Vagina (tissue), 2 donors: ENCODE measurements around the gene NFATC2.

Source experiments
- POLR2A ChIP-seq, 2 donors: fragments of 450-650 bp; IDR thresholded peaks; one replicate each; pipeline ENCODE4 v1.6.1; 2017; ENCODE audit warnings: antibody characterized with exemption in 2 of 2, mild to moderate bottlenecking in 2 of 2, moderate library complexity in 2 of 2
- POLR2AphosphoS5 ChIP-seq, 2 donors: sonication (generic); formaldehyde crosslinking; IDR thresholded peaks; one replicate each; pipeline ENCODE4 v1.9.0; 2017; ENCODE audit warnings: antibody characterized with exemption in 2 of 2, mild to moderate bottlenecking in 2 of 2, low read depth in 1 of 2; ENCODE audit not compliant: insufficient read depth in 1 of 2
- TF ChIP-seq, protein P1 (sequence below), 3 experiments: fragments of 450-650 bp in 2 of 3; fragments of 200-600 bp in 1 of 3; sonication (generic) in 1 of 3; IDR thresholded peaks; one replicate each; pipeline ENCODE4 v1.5.1; 2017 to 2019; ENCODE audit warnings: antibody characterized with exemption in 3 of 3, mild to moderate bottlenecking in 2 of 3, moderate library complexity in 2 of 3

DNA sequence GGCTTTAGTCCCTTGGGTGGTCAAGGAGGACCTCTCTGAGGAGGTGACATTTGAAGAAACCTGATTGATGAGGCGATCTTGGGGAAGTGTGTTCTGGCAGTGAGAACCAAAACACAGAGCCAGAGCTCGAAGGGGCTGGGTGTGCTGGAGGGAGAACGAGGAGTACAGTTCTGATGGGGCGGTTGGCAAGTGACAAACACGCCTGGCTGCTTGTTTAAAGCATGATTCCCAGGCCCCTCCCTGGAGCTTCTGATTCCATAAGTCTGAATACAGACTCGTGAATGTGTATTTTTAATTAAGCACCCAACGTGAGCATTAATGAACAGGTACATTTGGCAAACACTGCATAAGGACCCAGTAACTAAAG is 886 bp upstream of the NFATC2 start:
- TF ChIP-seq, protein P1, sequence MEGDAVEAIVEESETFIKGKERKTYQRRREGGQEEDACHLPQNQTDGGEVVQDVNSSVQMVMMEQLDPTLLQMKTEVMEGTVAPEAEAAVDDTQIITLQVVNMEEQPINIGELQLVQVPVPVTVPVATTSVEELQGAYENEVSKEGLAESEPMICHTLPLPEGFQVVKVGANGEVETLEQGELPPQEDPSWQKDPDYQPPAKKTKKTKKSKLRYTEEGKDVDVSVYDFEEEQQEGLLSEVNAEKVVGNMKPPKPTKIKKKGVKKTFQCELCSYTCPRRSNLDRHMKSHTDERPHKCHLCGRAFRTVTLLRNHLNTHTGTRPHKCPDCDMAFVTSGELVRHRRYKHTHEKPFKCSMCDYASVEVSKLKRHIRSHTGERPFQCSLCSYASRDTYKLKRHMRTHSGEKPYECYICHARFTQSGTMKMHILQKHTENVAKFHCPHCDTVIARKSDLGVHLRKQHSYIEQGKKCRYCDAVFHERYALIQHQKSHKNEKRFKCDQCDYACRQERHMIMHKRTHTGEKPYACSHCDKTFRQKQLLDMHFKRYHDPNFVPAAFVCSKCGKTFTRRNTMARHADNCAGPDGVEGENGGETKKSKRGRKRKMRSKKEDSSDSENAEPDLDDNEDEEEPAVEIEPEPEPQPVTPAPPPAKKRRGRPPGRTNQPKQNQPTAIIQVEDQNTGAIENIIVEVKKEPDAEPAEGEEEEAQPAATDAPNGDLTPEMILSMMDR (IDR thresholded peaks at IDR 0.05) = no peak
- TF ChIP-seq POLR2A (IDR thresholded peaks at IDR 0.05) (no peak), POLR2AphosphoS5 (IDR thresholded peaks at IDR 0.05; ENCODE audit: insufficient read depth in 1 of 2, low read depth in 1 of 2) (no peak)
